Cardiac muscle cell (in vitro differentiated cells and primary cell): ENCODE results near the gene FAM124A. TPM values are rescaled to one million over a fixed set of nuclear protein-coding genes. Genes with fewer than 3 reads are reported as not detected.

Experiments
- DNase-seq, 2 donors: peaks; one replicate each; pipeline versions ENCODE4 v3.0.0 to v3.0.0-alpha.2; 2010 to 2017; ENCODE audit warnings: low read depth in 1 of 2, low spot score in 1 of 2
- H3K27ac ChIP-seq: fragments of 200-600 bp; sonication (generic); 2 replicates; pipeline ENCODE4 v1.5.1; 2016
- H3K27me3 ChIP-seq: fragments of 200-600 bp; sonication (generic); 2 replicates; pipeline ENCODE4 v1.6.0; 2016; ENCODE audit warnings: control low read depth
- H3K36me3 ChIP-seq: fragments of 200-600 bp; sonication (generic); 2 replicates; pipeline ENCODE4 v1.5.1; 2016; ENCODE audit warnings: control low read depth
- H3K4me1 ChIP-seq: fragments of 200-600 bp; sonication (generic); 2 replicates; pipeline ENCODE4 v1.8.1; 2017; ENCODE audit warnings: low read depth, mild to moderate bottlenecking, mixed run types
- H3K4me3 ChIP-seq: fragments of 200-600 bp; sonication (generic); 2 replicates; pipeline ENCODE4 v1.5.1; 2016; ENCODE audit warnings: mild to moderate bottlenecking
- H3K9me3 ChIP-seq: fragments of 200-600 bp; sonication (generic); 2 replicates; pipeline ENCODE4 v1.5.1; 2017; ENCODE audit warnings: low read depth, mild to moderate bottlenecking, control low read depth
- CTCF ChIP-seq: IDR thresholded peaks from 2 replicates; pipeline ENCODE4 v1.5.1; 2012; ENCODE audit warnings: low read depth, mild to moderate bottlenecking, low read length
- polyA plus RNA-seq: library from polyadenylated mRNA; unstranded; fragments of >200 nt; fragmentation: Nextera tagmentation; extraction: Ambion mirVana; gene quantifications from 2 replicates; pipeline ENCODE4 v1.2.1, GENCODE V29; 2016
- total RNA-seq: library from RNA; depleted of rRNA; stranded (reverse); fragments of >200 nt; gene quantifications from 2 replicates; pipeline ENCODE4 v1.2.3, GENCODE V29; 2016

FAM124A gene
- total and polyA plus RNA-seq, 2 experiments from 2014 or later = 0.16 to 0.18 TPM

GRCh38 chr13:51236491-51236792, 14.2 kb downstream of the FAM124A start:
- H3K36me3 ChIP-seq = no peaks in the 10 kb centered on the region

GRCh38 chr13:51237386-51237785, 15.2 kb downstream of the FAM124A start:
- no peaks in the 10 kb centered on the region for H3K4me1 ChIP-seq
- no peaks in the 10 kb centered on the region for H3K27me3 ChIP-seq
- no peaks in the 10 kb centered on the region for H3K36me3 ChIP-seq
- DNase-seq = no peak
- TF ChIP-seq CTCF = no peak
- no peaks in the 10 kb centered on the region for H3K9me3 ChIP-seq
- no peak overlapping the region for H3K4me3 ChIP-seq
- H3K27ac ChIP-seq = no peak overlapping the region

More at GRCh38 chr13:51236491-51236792, 14.2 kb downstream of the FAM124A start:
- no peak for TF ChIP-seq CTCF
- Histone ChIP-seq H3K9me3 (no peaks in the 10 kb centered on the region), H3K27ac (no peak overlapping the region), H3K4me3 (no peak overlapping the region), H3K27me3 (no peaks in the 10 kb centered on the region), H3K4me1 (no peaks in the 10 kb centered on the region)
- DNase-seq = no peak

GRCh38 chr13:51237887-51238286, 15.7 kb downstream of the FAM124A start:
- no peak overlapping the region for H3K4me3 ChIP-seq
- H3K27me3 ChIP-seq = no peaks in the 10 kb centered on the region
- no peak for DNase-seq
- no peak overlapping the region for H3K27ac ChIP-seq
- TF ChIP-seq CTCF = no peak
- H3K9me3 ChIP-seq = no peaks in the 10 kb centered on the region
- H3K36me3 ChIP-seq = no peaks in the 10 kb centered on the region
- H3K4me1 ChIP-seq = no peaks in the 10 kb centered on the region

- no peak for TF ChIP-seq CTCF
- Histone ChIP-seq H3K36me3 (no peaks in the 10 kb centered on the region), H3K9me3 (no peaks in the 10 kb centered on the region), H3K27ac (no peak overlapping the region), H3K4me3 (no peak overlapping the region), H3K27me3 (no peaks in the 10 kb centered on the region), H3K4me1 (no peaks in the 10 kb centered on the region)
- DNase-seq = no peak
Observed at GRCh38 chr13:51240178-51240577, 18.0 kb downstream of the FAM124A start.

GRCh38 chr13:51240958-51241357, 18.8 kb downstream of the FAM124A start:
- no peaks in the 10 kb centered on the region for H3K36me3 ChIP-seq
- H3K27ac ChIP-seq = no peak overlapping the region
- H3K27me3 ChIP-seq = no peaks in the 10 kb centered on the region
- no peak for TF ChIP-seq CTCF
- H3K9me3 ChIP-seq = no peaks in the 10 kb centered on the region
- H3K4me3 ChIP-seq = no peak overlapping the region
- DNase-seq = peak in 1 of 2 donors; percentile 51
- H3K4me1 ChIP-seq = peaks cover 2% of the 10 kb centered on the region

- Histone ChIP-seq H3K36me3 (no peaks in the 10 kb centered on the region), H3K27ac (no peak overlapping the region), H3K27me3 (no peaks in the 10 kb centered on the region), H3K4me1 (peaks cover 10% of the 10 kb centered on the region), H3K9me3 (no peaks in the 10 kb centered on the region), H3K4me3 (no peak overlapping the region)
- no peak for TF ChIP-seq CTCF
- peak in 1 of 2 donors; percentile 90 for DNase-seq
Observed at GRCh38 chr13:51241720-51242119, 19.5 kb downstream of the FAM124A start.
